ENCODE data around the gene BYSL.

- TF ChIP-seq, protein P1, sequence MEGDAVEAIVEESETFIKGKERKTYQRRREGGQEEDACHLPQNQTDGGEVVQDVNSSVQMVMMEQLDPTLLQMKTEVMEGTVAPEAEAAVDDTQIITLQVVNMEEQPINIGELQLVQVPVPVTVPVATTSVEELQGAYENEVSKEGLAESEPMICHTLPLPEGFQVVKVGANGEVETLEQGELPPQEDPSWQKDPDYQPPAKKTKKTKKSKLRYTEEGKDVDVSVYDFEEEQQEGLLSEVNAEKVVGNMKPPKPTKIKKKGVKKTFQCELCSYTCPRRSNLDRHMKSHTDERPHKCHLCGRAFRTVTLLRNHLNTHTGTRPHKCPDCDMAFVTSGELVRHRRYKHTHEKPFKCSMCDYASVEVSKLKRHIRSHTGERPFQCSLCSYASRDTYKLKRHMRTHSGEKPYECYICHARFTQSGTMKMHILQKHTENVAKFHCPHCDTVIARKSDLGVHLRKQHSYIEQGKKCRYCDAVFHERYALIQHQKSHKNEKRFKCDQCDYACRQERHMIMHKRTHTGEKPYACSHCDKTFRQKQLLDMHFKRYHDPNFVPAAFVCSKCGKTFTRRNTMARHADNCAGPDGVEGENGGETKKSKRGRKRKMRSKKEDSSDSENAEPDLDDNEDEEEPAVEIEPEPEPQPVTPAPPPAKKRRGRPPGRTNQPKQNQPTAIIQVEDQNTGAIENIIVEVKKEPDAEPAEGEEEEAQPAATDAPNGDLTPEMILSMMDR (IDR thresholded peaks at IDR 0.05): no peak
- TF ChIP-seq POLR2A (IDR thresholded peaks at IDR 0.05; ENCODE audit: low read depth): no peak
Observed at GRCh38 chr6:41958022-41958856, 36.9 kb downstream of the BYSL start.
